ENCODE results near the gene SMC1A.

GRCh38 chrX:53422086-53422860 lies at the start of gene SMC1A:
- no peak for TF ChIP-seq EZH2 (optimal IDR thresholded peaks at IDR 0.05; ENCODE audit: low read depth, low read length)
- no peak for TF ChIP-seq CTCF (IDR thresholded peaks at IDR 0.05; ENCODE audit: low read length)

Data from MM.1S (cell line).